ENCODE measurements around the gene AJM1.
"Not testable (repeated sequence)": the region's sequence is repeated elsewhere in the genome, so short reads cannot be mapped to it uniquely, and the experiment has no call there.

AJM1 gene

GRCh38 chr9:136881691-136882108 is 39.4 kb downstream of the AJM1 start:
- peak in 1 of 6 experiments; percentile 28 for DNase-seq

- peak; percentile 41 to 77 (median 60) for DNase-seq
Observed at GRCh38 chr9:136882109-136882946, 40.0 kb downstream of the AJM1 start.

DNA sequence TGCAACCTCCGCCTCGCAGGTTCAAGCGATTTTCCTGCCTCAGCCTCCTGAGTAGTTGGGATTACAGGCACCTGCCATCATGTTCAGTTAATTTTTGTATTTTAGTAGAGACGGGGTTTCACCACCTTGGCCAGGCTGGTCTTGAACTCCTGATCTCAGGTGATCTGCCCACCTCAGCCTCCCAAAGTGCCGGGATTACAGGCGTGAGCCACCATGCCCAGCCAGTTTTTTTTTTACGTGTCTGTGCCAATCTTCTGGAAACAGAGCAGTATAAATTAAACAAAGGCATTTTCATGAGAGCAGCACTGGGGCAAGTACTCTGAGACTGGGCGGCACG is 40.6 kb downstream of the AJM1 start:
- not testable (repeated sequence) for DNase-seq

- not testable (repeated sequence) for DNase-seq
Observed at GRCh38 chr9:136883670-136884069, 41.4 kb downstream of the AJM1 start.

GRCh38 chr9:136885950-136886578 is 43.8 kb downstream of the AJM1 start, which contains the start of gene TRAF2:
Gene TRAF2 (plus strand): TSS chr9:136886516. CDS start chr9:136898741, 12,225 bp downstream.
- peak; percentile 94 to 95 (median 95) for DNase-seq

DNA sequence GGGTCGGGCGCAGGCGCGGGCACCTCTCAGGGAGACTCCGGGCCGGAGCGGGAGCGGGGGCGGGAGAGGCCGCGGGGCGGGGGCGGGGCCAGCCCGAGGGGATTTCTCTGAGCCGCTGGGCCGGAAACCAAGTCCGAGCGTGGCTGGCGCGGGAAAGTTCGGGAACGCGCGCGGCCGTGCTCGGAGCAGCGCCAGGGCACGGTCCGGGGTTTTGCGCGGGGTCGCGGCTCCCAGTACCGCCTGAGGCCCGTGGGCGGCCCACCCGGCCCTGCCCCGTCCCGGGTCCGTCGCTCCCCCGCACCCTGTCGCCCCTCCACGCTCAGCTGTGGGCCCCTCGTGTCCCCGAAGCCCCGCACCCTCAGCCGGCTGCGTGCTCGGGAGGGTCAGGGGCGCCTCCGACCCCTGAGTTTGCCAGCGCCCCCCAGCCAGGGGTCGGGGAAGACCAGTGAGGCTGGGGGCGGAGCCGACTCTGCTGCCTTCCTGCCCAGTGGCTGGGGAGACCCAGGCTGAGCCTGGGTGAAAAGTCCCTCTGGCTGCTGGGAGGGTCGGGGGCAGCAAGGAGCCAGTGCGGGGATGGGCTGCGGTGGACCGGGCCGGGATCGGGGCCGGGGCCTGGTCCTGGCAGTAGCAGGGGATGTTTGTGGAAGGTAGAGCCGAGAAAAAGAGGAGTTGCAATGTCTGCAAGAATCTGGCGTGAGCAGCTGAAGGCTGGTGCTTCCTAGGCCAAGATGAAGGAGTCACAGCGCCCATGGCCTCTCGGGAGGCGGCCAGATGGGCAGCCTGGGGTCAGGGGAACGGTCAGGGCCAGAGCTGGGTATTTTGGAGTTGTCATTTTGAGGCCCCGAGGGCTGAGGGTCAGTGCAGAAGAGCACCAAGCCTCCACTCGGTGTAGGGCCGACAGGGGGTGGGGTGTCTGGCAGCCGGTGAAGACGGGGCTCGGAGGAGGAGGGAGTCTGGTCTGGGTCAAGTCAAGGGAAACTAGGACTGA is 44.6 kb downstream of the AJM1 start:
- DNase-seq, result peak in 3 of 6 experiments; percentile 41 to 83 (median 79)

DNA sequence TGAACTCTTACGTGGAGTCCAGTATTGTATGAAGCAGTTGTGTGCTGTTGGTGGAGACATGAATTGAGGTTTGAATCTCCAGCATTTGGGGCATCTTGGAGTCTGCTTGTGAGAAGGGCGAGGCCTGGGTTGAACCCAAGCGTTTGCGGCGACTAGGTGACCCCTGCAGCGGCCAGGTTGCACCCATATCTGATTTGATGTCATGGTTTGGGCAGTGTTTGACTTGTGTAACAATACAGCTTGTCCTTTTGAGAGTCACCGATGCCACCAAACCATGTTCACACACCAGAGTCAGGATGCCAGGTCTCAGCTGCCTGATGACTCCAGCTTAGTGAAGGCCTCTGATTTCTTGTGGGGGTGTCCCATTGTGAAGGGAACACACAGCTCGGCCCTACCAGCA is 46.2 kb downstream of the AJM1 start:
- no peak for DNase-seq

DNA sequence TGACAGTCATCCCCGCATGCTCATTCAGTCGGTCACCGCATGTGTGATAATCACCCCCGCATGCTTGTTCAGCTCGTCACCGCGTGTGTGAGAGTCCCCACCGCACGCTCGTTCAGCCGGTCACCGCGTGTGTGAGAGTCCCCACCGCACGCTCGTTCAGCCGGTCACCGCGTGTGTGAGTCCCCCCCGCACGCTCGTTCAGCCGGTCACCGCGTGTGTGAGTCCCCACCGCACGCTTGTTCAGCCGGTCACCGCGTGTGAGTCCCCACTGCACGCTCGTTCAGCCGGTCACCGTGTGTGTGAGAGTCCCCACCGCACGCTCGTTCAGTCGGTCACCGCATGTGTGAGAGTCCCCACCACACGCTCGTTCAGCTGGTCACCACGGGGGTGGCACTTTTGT is 47.6 kb downstream of the AJM1 start:
- no peak for DNase-seq

DNA sequence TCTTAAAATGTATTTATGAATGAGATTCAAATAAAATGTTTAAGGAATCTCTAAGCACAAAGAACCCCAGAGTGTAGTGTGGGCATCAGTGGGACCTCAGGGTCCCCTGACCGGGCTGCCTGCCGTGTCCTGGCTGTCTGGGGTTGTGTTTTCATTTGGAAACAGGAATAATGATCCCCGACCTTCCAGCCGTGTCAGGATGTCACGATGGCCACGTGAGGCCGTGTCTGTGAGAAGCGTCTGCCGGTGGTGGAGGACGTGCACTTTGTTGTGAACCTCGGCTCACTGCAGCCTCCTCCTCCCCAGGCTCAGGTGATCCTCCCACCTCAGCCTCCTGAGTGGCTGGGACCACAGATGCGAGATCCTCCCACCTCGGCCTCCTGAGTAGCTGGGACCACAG is 48.4 kb downstream of the AJM1 start:
- no peak for DNase-seq
